Epithelial cell of prostate (primary cell): ENCODE measurements around the gene RPS14.
"Not testable (repeated sequence)": the region's sequence is repeated elsewhere in the genome, so short reads cannot be mapped to it uniquely, and the experiment has no call there.

Source experiments
- DNase-seq: peaks from one replicate; pipeline ENCODE4 v3.0.0-alpha.2; 2011; ENCODE audit warnings: low read depth, low spot score
- H3K27ac ChIP-seq: fragments of 450-650 bp; 2 replicates; pipeline ENCODE4 v1.5.1; 2017; ENCODE audit warnings: mild to moderate bottlenecking

Gene RPS14

GRCh38 chr5:150481972-150482406, 32.5 kb upstream of the RPS14 start:
- no peak overlapping the region for H3K27ac ChIP-seq
- no peak for DNase-seq

GRCh38 chr5:150481708-150481965, 32.1 kb upstream of the RPS14 start:
- no peak for DNase-seq
- H3K27ac ChIP-seq: no peak overlapping the region

GRCh38 chr5:150479416-150479815, 29.9 kb upstream of the RPS14 start:
- H3K27ac ChIP-seq: no peak overlapping the region

GRCh38 chr5:150476568-150476967, 27.0 kb upstream of the RPS14 start:
- not testable (repeated sequence) for DNase-seq, H3K27ac ChIP-seq

More at GRCh38 chr5:150479416-150479815, 29.9 kb upstream of the RPS14 start:
- no peak for DNase-seq

GRCh38 chr5:150473673-150474358, 24.3 kb upstream of the RPS14 start:
- peak; percentile 73 for DNase-seq
- H3K27ac ChIP-seq: peak overlapping the region; percentile 91

GRCh38 chr5:150469718-150470469, 20.4 kb upstream of the RPS14 start:
- DNase-seq: no peak

GRCh38 chr5:150468206-150468605, 18.7 kb upstream of the RPS14 start:
- no peak overlapping the region for H3K27ac ChIP-seq
- no peak for DNase-seq

More at GRCh38 chr5:150469718-150470469, 20.4 kb upstream of the RPS14 start:
- H3K27ac ChIP-seq: peak overlapping the region; percentile 12

GRCh38 chr5:150465927-150466326, 16.4 kb upstream of the RPS14 start:
- no peak for DNase-seq
- H3K27ac ChIP-seq: no peak overlapping the region

GRCh38 chr5:150464554-150465012, 15.0 kb upstream of the RPS14 start:
- H3K27ac ChIP-seq: no peak overlapping the region
- DNase-seq: no peak

GRCh38 chr5:150461231-150461630, 11.7 kb upstream of the RPS14 start:
- DNase-seq: no peak

GRCh38 chr5:150460781-150461180, 11.2 kb upstream of the RPS14 start:
- no peak for DNase-seq
- H3K27ac ChIP-seq: no peak overlapping the region

More at GRCh38 chr5:150461231-150461630, 11.7 kb upstream of the RPS14 start:
- no peak overlapping the region for H3K27ac ChIP-seq

- DNase-seq: no peak
- no peak overlapping the region for H3K27ac ChIP-seq
Measured at GRCh38 chr5:150458802-150459557, 9.4 kb upstream of the RPS14 start.

- DNase-seq: no peak
- H3K27ac ChIP-seq: no peak overlapping the region
Measured at GRCh38 chr5:150457562-150458240, 8.2 kb upstream of the RPS14 start.

- no peak for DNase-seq
- no peak overlapping the region for H3K27ac ChIP-seq
Measured at GRCh38 chr5:150457121-150457520, 7.6 kb upstream of the RPS14 start.

GRCh38 chr5:150454492-150455229, 5.1 kb upstream of the RPS14 start:
- H3K27ac ChIP-seq: no peak overlapping the region
- no peak for DNase-seq

GRCh38 chr5:150454027-150454426, 4.5 kb upstream of the RPS14 start:
- H3K27ac ChIP-seq, DNase-seq: not testable (repeated sequence)

- no peak for DNase-seq
- no peak overlapping the region for H3K27ac ChIP-seq
Measured at GRCh38 chr5:150452914-150453313, 3.4 kb upstream of the RPS14 start.

- no peak for DNase-seq
- no peak overlapping the region for H3K27ac ChIP-seq
Measured at GRCh38 chr5:150451594-150451993, 2.1 kb upstream of the RPS14 start.

GRCh38 chr5:150448952-150449516, 505 bp downstream of the RPS14 start:
- no peak for DNase-seq
- H3K27ac ChIP-seq: peak overlapping the region; percentile 92
